ENCODE results near the gene IL1RAPL1.

DNA sequence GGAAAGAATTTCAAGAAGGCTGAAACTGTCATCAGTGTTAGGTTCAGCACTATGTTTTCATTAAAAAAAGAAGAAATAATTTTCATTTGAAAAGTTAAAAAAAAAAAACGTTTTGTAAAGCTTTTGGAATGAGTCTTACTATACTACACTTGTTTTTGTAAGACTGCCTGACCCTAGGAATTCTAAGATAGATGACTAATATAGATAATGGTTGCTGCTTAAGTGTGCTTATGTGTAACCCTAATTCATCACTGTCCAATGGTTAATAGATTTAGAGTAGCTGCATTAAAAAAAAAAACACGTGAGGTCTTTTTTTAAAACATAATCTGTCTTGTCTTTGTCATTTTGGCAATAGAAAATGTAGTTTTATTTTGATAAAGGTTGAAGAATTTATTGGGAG is 323.2 kb downstream of the IL1RAPL1 start:
- TF ChIP-seq, protein P1, sequence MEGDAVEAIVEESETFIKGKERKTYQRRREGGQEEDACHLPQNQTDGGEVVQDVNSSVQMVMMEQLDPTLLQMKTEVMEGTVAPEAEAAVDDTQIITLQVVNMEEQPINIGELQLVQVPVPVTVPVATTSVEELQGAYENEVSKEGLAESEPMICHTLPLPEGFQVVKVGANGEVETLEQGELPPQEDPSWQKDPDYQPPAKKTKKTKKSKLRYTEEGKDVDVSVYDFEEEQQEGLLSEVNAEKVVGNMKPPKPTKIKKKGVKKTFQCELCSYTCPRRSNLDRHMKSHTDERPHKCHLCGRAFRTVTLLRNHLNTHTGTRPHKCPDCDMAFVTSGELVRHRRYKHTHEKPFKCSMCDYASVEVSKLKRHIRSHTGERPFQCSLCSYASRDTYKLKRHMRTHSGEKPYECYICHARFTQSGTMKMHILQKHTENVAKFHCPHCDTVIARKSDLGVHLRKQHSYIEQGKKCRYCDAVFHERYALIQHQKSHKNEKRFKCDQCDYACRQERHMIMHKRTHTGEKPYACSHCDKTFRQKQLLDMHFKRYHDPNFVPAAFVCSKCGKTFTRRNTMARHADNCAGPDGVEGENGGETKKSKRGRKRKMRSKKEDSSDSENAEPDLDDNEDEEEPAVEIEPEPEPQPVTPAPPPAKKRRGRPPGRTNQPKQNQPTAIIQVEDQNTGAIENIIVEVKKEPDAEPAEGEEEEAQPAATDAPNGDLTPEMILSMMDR (conservative IDR thresholded peaks at IDR 0.05 in 1 of 2, IDR thresholded peaks at IDR 0.05 in 1 of 2; ENCODE audit: extremely low read depth in 1 of 2, insufficient read depth in 1 of 2, low read depth in 1 of 2, low read length in 2 of 2): no peak
- no peak for TF ChIP-seq EZH2 (IDR thresholded peaks at IDR 0.05; ENCODE audit: borderline replicate concordance, low read length)

All from mammary epithelial cell (primary cell).